Uterus (tissue), 4 donors: ENCODE measurements around the gene C6orf89. TPM values are rescaled to one million over a fixed set of nuclear protein-coding genes. Genes with fewer than 3 reads are reported as not detected.

Experiments used
- DNase-seq, 2 donors: peaks; one replicate each; pipeline ENCODE4 v3.0.0-alpha.2; 2019 to 2020
- H3K27ac ChIP-seq, 2 donors: fragments of 200-600 bp; sonication (generic); 1 replicate in 1 of 2; 2 replicates in 1 of 2; pipeline ENCODE4 v1.5.1; 2016 to 2018
- H3K27me3 ChIP-seq, 2 donors: fragments of 200-600 bp; sonication (generic); one replicate each; pipeline ENCODE4 v1.5.1; 2018 to 2019; ENCODE audit warnings: control low read depth in 1 of 2
- H3K36me3 ChIP-seq, 2 donors: fragments of 200-600 bp; sonication (generic); one replicate each; pipeline ENCODE4 v1.5.1; 2019; ENCODE audit warnings: control low read depth in 1 of 2
- H3K4me1 ChIP-seq, 2 donors: fragments of 200-600 bp; sonication (generic); one replicate each; pipeline ENCODE4 v1.5.1; 2018 to 2019; ENCODE audit warnings: control low read depth in 1 of 2
- H3K4me3 ChIP-seq, 2 donors: fragments of 200-600 bp; sonication (generic); 1 replicate in 1 of 2; 2 replicates in 1 of 2; pipeline ENCODE4 v1.5.1; 2018 to 2019; ENCODE audit warnings: mild to moderate bottlenecking in 1 of 2
- H3K9me3 ChIP-seq, 2 donors: fragments of 200-600 bp; sonication (generic); one replicate each; pipeline ENCODE4 v1.5.1; 2019; ENCODE audit warnings: control low read depth in 1 of 2
- POLR2A ChIP-seq, 2 donors: fragments of 450-650 bp; IDR thresholded peaks; one replicate each; pipeline ENCODE4 v1.6.1; 2016; ENCODE audit warnings: antibody characterized with exemption in 2 of 2, mild to moderate bottlenecking in 1 of 2, moderate library complexity in 1 of 2
- intact Hi-C: fragments of 100-400 bp; cut with DNase I; formaldehyde crosslinking; loops from one replicate; pipeline ENCODE4 v1.15.1; 2023; ENCODE audit warnings: low total_unique reads
- total RNA-seq, 4 donors: library from RNA; depleted of rRNA in 3 of 4; stranded (reverse); fragments of >200 nt in 3 of 4; gene quantifications; one replicate each; pipeline versions ENCODE4 v1.1.0 to v1.2.4, GENCODE V29; 2014 to 2023
- TF ChIP-seq, protein P1 (sequence below), 4 experiments: fragments of 200-600 bp in 2 of 4; fragments of 450-650 bp in 2 of 4; sonication (generic) in 2 of 4; IDR thresholded peaks; one replicate each; pipeline ENCODE4 v1.5.1; 2016 to 2019; ENCODE audit warnings: antibody characterized with exemption in 4 of 4, mild to moderate bottlenecking in 2 of 4, moderate library complexity in 1 of 4
- donor health status: DM: yes; HTN: yes; CAD: no.

Gene C6orf89
- total RNA-seq, 4 donors from 2014 or later = 21.3 to 67.9 (median 42.6) TPM

- Histone ChIP-seq H3K4me1 (peaks cover 7 to 13% of the 10 kb centered on the region in 2 donors), H3K27me3 (no peaks in the 10 kb centered on the region), H3K4me3 (no peak overlapping the region), H3K27ac (peak overlapping the region in 1 of 2 donors; percentile 95), H3K9me3 (no peaks in the 10 kb centered on the region), H3K36me3 (no peaks in the 10 kb centered on the region)
- TF ChIP-seq, protein P1, sequence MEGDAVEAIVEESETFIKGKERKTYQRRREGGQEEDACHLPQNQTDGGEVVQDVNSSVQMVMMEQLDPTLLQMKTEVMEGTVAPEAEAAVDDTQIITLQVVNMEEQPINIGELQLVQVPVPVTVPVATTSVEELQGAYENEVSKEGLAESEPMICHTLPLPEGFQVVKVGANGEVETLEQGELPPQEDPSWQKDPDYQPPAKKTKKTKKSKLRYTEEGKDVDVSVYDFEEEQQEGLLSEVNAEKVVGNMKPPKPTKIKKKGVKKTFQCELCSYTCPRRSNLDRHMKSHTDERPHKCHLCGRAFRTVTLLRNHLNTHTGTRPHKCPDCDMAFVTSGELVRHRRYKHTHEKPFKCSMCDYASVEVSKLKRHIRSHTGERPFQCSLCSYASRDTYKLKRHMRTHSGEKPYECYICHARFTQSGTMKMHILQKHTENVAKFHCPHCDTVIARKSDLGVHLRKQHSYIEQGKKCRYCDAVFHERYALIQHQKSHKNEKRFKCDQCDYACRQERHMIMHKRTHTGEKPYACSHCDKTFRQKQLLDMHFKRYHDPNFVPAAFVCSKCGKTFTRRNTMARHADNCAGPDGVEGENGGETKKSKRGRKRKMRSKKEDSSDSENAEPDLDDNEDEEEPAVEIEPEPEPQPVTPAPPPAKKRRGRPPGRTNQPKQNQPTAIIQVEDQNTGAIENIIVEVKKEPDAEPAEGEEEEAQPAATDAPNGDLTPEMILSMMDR (IDR thresholded peaks at IDR 0.05) = no peak
- no peak for TF ChIP-seq POLR2A (IDR thresholded peaks at IDR 0.05)
- intact Hi-C loops = no loop called here
- no peak for DNase-seq
Observed at GRCh38 chr6:36915599-36915998, 29.8 kb downstream of the C6orf89 start.

DNA sequence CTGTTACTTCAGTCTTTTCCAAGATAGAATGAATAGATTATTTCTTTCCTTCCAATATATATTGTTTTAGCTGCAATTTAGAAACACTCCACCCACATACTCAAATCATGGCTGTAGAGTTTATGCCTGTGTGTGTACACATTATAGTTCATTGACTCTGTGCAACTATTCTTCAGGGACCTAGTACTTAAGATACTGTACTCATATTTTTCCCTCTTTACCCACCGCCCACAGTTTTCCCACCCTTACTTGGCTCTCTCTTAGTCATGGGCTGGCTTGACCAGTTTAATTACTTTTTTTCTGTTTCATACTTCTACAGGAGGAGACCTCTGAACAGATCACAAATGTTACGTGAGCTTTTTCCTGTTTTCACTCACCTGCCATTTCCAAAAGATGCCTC is 30.4 kb downstream of the C6orf89 start:
- TF ChIP-seq, protein P1 (IDR thresholded peaks at IDR 0.05) = no peak
- no peak for TF ChIP-seq POLR2A (IDR thresholded peaks at IDR 0.05)
- Histone ChIP-seq H3K9me3 (no peaks in the 10 kb centered on the region), H3K36me3 (no peaks in the 10 kb centered on the region), H3K4me1 (peaks cover 7 to 13% of the 10 kb centered on the region in 2 donors), H3K27me3 (no peaks in the 10 kb centered on the region), H3K4me3 (no peak overlapping the region), H3K27ac (peak overlapping the region; percentile 91 to 95)
- DNase-seq = no peak
- intact Hi-C loops = no loop called here

- H3K36me3 ChIP-seq = no peaks in the 10 kb centered on the region
- H3K9me3 ChIP-seq = no peaks in the 10 kb centered on the region
- no peak overlapping the region for H3K4me3 ChIP-seq
- DNase-seq = peak; percentile 71 to 76
- no peaks in the 10 kb centered on the region for H3K27me3 ChIP-seq
- H3K27ac ChIP-seq = peak overlapping the region; percentile 91 to 95
- TF ChIP-seq, protein P1 (IDR thresholded peaks at IDR 0.05) = no peak
- no peak for TF ChIP-seq POLR2A (IDR thresholded peaks at IDR 0.05)
- H3K4me1 ChIP-seq = peaks cover 7 to 13% of the 10 kb centered on the region in 2 donors
- intact Hi-C loops = no loop called here
Observed at GRCh38 chr6:36917541-36918193, 31.9 kb downstream of the C6orf89 start.

GRCh38 chr6:36920049-36920448 is 34.3 kb downstream of the C6orf89 start:
- H3K9me3 ChIP-seq = no peaks in the 10 kb centered on the region
- H3K36me3 ChIP-seq = no peaks in the 10 kb centered on the region
- TF ChIP-seq, protein P1 (IDR thresholded peaks at IDR 0.05) = no peak
- no peak for TF ChIP-seq POLR2A (IDR thresholded peaks at IDR 0.05)
- no peak for DNase-seq
- H3K27me3 ChIP-seq = no peaks in the 10 kb centered on the region
- intact Hi-C loops = no loop called here
- peaks cover 7 to 13% of the 10 kb centered on the region in 2 donors for H3K4me1 ChIP-seq
- peak overlapping the region; percentile 41 to 91 for H3K27ac ChIP-seq
- no peak overlapping the region for H3K4me3 ChIP-seq

DNA sequence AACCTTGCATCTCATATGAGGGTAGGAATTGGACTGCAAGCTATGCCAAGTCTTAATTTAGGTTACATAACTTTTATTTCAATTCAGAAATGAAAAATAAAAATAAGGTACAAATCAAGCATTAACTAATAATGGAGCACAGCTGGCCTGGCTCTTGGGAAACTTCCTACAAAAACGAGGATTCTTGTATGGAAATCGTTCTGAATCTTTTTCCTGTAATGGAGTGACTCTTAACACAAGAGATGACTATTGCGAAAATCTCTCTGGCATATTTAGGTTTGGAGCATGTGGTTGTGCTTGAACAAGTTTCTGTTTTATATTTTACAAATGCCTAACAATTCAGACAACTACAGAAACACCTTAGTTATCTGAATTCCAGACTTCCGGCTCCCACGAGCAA is 34.8 kb downstream of the C6orf89 start:
- H3K27ac ChIP-seq = peak overlapping the region; percentile 60 to 91
- peaks cover 7 to 13% of the 10 kb centered on the region in 2 donors for H3K4me1 ChIP-seq
- H3K27me3 ChIP-seq = no peaks in the 10 kb centered on the region
- TF ChIP-seq, protein P1 (IDR thresholded peaks at IDR 0.05) = no peak
- TF ChIP-seq POLR2A (IDR thresholded peaks at IDR 0.05) = no peak
- intact Hi-C loops = no loop called here
- DNase-seq = peak in 1 of 2 donors; percentile 52
- H3K4me3 ChIP-seq = no peak overlapping the region
- no peaks in the 10 kb centered on the region for H3K9me3 ChIP-seq
- no peaks in the 10 kb centered on the region for H3K36me3 ChIP-seq
